ENCODE measurements around the gene IMP3.

GRCh38 chr15:75672646-75673425, 32.8 kb upstream of the IMP3 start:
- TF ChIP-seq POLR2AphosphoS5 (IDR thresholded peaks at IDR 0.05) (peak in 2 of 3 donors; percentile 22 to 31), POLR2A (IDR thresholded peaks at IDR 0.05) (no peak), CTCF (IDR thresholded peaks at IDR 0.05) (no peak)
